Activated B cell treated with CpG ODN at 0.5 μM for 24 hours (primary cell): ENCODE measurements around the gene LYZ. TPM values are rescaled to one million over a fixed set of nuclear protein-coding genes. Genes with fewer than 3 reads are reported as not detected.
A peak's percentile ranks its signal among the peaks of the same experiment; 100 is the strongest.

Source experiments
- ATAC-seq: fragments of 200-7000 bp; cut with Tn5 transposase; one replicate; pipeline ENCODE4 v1.10.0; 2021; ENCODE audit warnings: low read depth, mild to moderate bottlenecking, moderate library complexity
- CTCF ChIA-PET: fragments of 350-600 bp; sonication (Branson Sonifier 250); formaldehyde crosslinking; loops from one replicate; lab custom pipeline; 2021; ENCODE audit warnings: antibody characterized with exemption; lab: Charles Lee
- POLR2A ChIA-PET: fragments of 350-600 bp; sonication (Branson Sonifier 250); formaldehyde crosslinking; loops from one replicate; lab custom pipeline; 2021; ENCODE audit warnings: antibody characterized with exemption; lab: Charles Lee
- DNase-seq: peaks from one replicate; pipeline ENCODE4 v3.0.0; 2022
- H3K27ac Mint-ChIP-seq: one replicate; pipeline ENCODE4 v1.8.0; 2020; ENCODE audit warnings: mixed read lengths
- H3K27me3 Mint-ChIP-seq: one replicate; pipeline ENCODE4 v1.8.0; 2021; ENCODE audit warnings: mixed read lengths
- H3K36me3 Mint-ChIP-seq: one replicate; pipeline ENCODE4 v1.8.0; 2021; ENCODE audit warnings: low read depth, mixed read lengths
- H3K4me1 Mint-ChIP-seq: one replicate; pipeline ENCODE4 v1.8.0; 2021; ENCODE audit warnings: mixed read lengths
- H3K4me3 Mint-ChIP-seq: one replicate; pipeline ENCODE4 v1.8.0; 2020; ENCODE audit warnings: mild to moderate bottlenecking, mixed read lengths
- H3K9me3 Mint-ChIP-seq: one replicate; pipeline ENCODE4 v1.8.0; 2020; ENCODE audit warnings: mixed read lengths
- CTCF ChIP-seq: fragments of 200-600 bp; IDR thresholded peaks from one replicate; pipeline ENCODE4 v1.8.0; 2022; ENCODE audit warnings: antibody characterized with exemption, mild to moderate bottlenecking
- intact Hi-C: fragments of 100-400 bp; cut with micrococcal nuclease; formaldehyde crosslinking; loops from one replicate; pipeline ENCODE4 v1.15.1; 2024
- total RNA-seq: library from RNA; stranded (reverse); gene quantifications from 2 replicates; pipeline ENCODE4 v1.2.3, GENCODE V29; 2022

The LYZ gene
- total RNA-seq, 1 donor from 2014 or later, result 4.0 TPM

DNA sequence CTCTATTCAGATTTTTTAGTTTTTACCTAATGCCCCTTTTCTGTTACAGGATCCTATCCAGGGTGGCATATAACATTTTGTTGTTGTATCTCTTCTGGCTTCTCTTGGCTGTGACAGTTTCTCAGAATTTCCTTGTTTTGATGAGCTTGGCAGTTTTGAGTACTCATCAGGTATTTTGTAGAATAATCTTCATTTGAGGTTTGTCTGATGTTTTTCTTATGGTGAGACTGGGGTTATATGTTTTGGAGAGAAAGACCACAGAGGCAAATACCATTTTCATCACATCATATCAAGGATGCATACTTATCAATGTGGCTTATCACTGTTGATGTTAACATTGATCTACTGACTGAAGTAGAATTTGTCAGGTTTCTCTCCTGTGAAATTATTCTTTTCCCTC lies 14.0 kb upstream of the LYZ start:
- POLR2A ChIA-PET, result no interaction called here
- Mint-ChIP-seq H3K9me3 (no peaks in the 10 kb centered on the region), H3K4me3 (no peak overlapping the region), H3K27me3 (no peaks in the 10 kb centered on the region), H3K27ac (no peak overlapping the region), H3K4me1 (peaks cover 42% of the 10 kb centered on the region), H3K36me3 (no peaks in the 10 kb centered on the region)
- CTCF ChIA-PET, result interaction anchor here (1.0 kb wide), 1 partner anchor 24 kb away, joined by 4 read pairs; no protein-coding TSS in a partner anchor
- no peak for DNase-seq
- ATAC-seq, result no peak
- intact Hi-C loops, result no loop called here
- TF ChIP-seq CTCF, result no peak

GRCh38 chr12:69337311-69338090 lies 10.7 kb upstream of the LYZ start:
- Mint-ChIP-seq H3K27me3 (peaks cover under 1% of the 10 kb centered on the region), H3K36me3 (no peaks in the 10 kb centered on the region), H3K27ac (peak overlapping the region; percentile 77), H3K4me1 (peaks cover 23% of the 10 kb centered on the region), H3K4me3 (no peak overlapping the region), H3K9me3 (no peaks in the 10 kb centered on the region)
- DNase-seq (no peak), ATAC-seq (no peak)
- intact Hi-C loops, result loop anchor here (2.0 to 5.0 kb wide), 2 partner anchors 13 to 185 kb away; no protein-coding TSS in a partner anchor
- TF ChIP-seq CTCF, result no peak
- ChIA-PET CTCF (no interaction called here), POLR2A (interaction anchor here (0.9 kb wide), 1 partner anchor 19 kb away, joined by 6 read pairs; no protein-coding TSS in a partner anchor)

- Mint-ChIP-seq H3K4me1 (peaks cover 23% of the 10 kb centered on the region), H3K9me3 (no peaks in the 10 kb centered on the region), H3K36me3 (no peaks in the 10 kb centered on the region), H3K27ac (peak overlapping the region; percentile 79), H3K27me3 (peaks cover 2% of the 10 kb centered on the region), H3K4me3 (no peak overlapping the region)
- intact Hi-C loops, result loop anchor here (2.0 to 5.0 kb wide), 2 partner anchors 13 to 186 kb away; no protein-coding TSS in a partner anchor
- ATAC-seq (peak; percentile 50), DNase-seq (no peak)
- ChIA-PET POLR2A (interaction anchor here (0.6 to 1.0 kb wide), 3 partner anchors 8 to 257 kb away, joined by 4 to 6 read pairs (median 4); no protein-coding TSS in a partner anchor), CTCF (no interaction called here)
- TF ChIP-seq CTCF, result no peak
These were observed 9.9 kb upstream of the LYZ start for GRCh38 chr12:69338120-69338859.

GRCh38 chr12:69338936-69339335 lies 9.2 kb upstream of the LYZ start:
- intact Hi-C loops, result loop anchor here (2.0 to 5.0 kb wide), 2 partner anchors 14 to 187 kb away; no protein-coding TSS in a partner anchor

More at GRCh38 chr12:69338936-69339335, 9.2 kb upstream of the LYZ start:
- Mint-ChIP-seq H3K9me3 (no peaks in the 10 kb centered on the region), H3K36me3 (no peaks in the 10 kb centered on the region), H3K27ac (peak overlapping the region; percentile 28), H3K4me1 (peaks cover 23% of the 10 kb centered on the region), H3K27me3 (peaks cover 2% of the 10 kb centered on the region), H3K4me3 (no peak overlapping the region)
- POLR2A ChIA-PET, result interaction anchor here (0.6 to 1.0 kb wide), 2 partner anchors 9 to 256 kb away, joined by 4 read pairs; no protein-coding TSS in a partner anchor
- CTCF ChIA-PET, result no interaction called here
- no peak for TF ChIP-seq CTCF
- no peak for DNase-seq
- ATAC-seq, result no peak
